H9 (cell line): Measurements from ENCODE around the gene GUCA1C. TPM values are rescaled to one million over a fixed set of nuclear protein-coding genes. Genes with fewer than 3 reads are reported as not detected.

Experiments used
- DNase-seq: peaks from one replicate; pipeline ENCODE4 v3.0.0-alpha.2; 2017
- H2AFZ ChIP-seq: one replicate; pipeline ENCODE4 v1.6.1; 2013; ENCODE audit warnings: mild to moderate bottlenecking, low read length, control low read depth, moderate library complexity
- H2AK5ac ChIP-seq: 2 replicates; pipeline ENCODE4 v1.6.1; 2013; ENCODE audit warnings: low read length, control low read depth, mixed read lengths; ENCODE audit not compliant: insufficient read length
- H2BK120ac ChIP-seq: one replicate; pipeline ENCODE4 v1.6.1; 2013; ENCODE audit warnings: low read depth, mild to moderate bottlenecking, low read length, control low read depth, inconsistent platforms; ENCODE audit not compliant: poor library complexity, severe bottlenecking
- H2BK12ac ChIP-seq: 2 replicates; pipeline ENCODE4 v1.6.1; 2013; ENCODE audit warnings: low read length, control low read depth, mixed read lengths, low read depth; ENCODE audit not compliant: insufficient read length
- H2BK15ac ChIP-seq: 2 replicates; pipeline ENCODE4 v1.6.1; 2013; ENCODE audit warnings: low read depth, low read length, control low read depth
- H2BK20ac ChIP-seq: one replicate; pipeline ENCODE4 v1.6.1; 2013; ENCODE audit warnings: low read depth, mild to moderate bottlenecking, low read length, control low read depth, inconsistent platforms; ENCODE audit not compliant: poor library complexity, severe bottlenecking
- H2BK5ac ChIP-seq: 2 replicates; pipeline ENCODE4 v1.6.1; 2013; ENCODE audit warnings: low read length, control low read depth, mixed read lengths; ENCODE audit not compliant: insufficient read length
- H3K14ac ChIP-seq: 2 replicates; pipeline ENCODE4 v1.6.1; 2013; ENCODE audit warnings: low read length, control low read depth; ENCODE audit not compliant: insufficient read depth
- H3K18ac ChIP-seq: 2 replicates; pipeline ENCODE4 v1.6.1; 2013; ENCODE audit warnings: low read depth, mild to moderate bottlenecking, mixed read lengths, low read length, control low read depth; ENCODE audit not compliant: insufficient read length
- H3K23ac ChIP-seq: 2 replicates; pipeline ENCODE4 v1.6.1; 2013; ENCODE audit warnings: low read length, control low read depth, mixed read lengths, low read depth; ENCODE audit not compliant: insufficient read length
- H3K23me2 ChIP-seq: 2 replicates; pipeline ENCODE4 v1.6.1; 2013; ENCODE audit warnings: low read depth, mild to moderate bottlenecking, mixed read lengths, low read length, control low read depth; ENCODE audit not compliant: insufficient read length, poor library complexity, severe bottlenecking
- H3K27ac ChIP-seq: 2 replicates; pipeline ENCODE4 v1.5.1; 2013; ENCODE audit warnings: low read length, control low read depth, mixed read lengths, low read depth; ENCODE audit not compliant: insufficient read length
- H3K27me3 ChIP-seq: 2 replicates; pipeline ENCODE4 v1.6.1; 2013; ENCODE audit warnings: low read length, control low read depth, inconsistent platforms; ENCODE audit not compliant: insufficient read depth
- H3K4ac ChIP-seq: 2 replicates; pipeline ENCODE4 v1.6.1; 2013; ENCODE audit warnings: low read depth, mild to moderate bottlenecking, control low read depth, inconsistent platforms, low read length, moderate library complexity
- H3K4me1 ChIP-seq: 2 replicates; pipeline ENCODE4 v1.6.1; 2013; ENCODE audit warnings: low read length, control low read depth, inconsistent platforms; ENCODE audit not compliant: insufficient read depth
- H3K4me2 ChIP-seq: 2 replicates; pipeline ENCODE4 v1.6.1; 2013; ENCODE audit warnings: low read length, control low read depth, mixed read lengths; ENCODE audit not compliant: insufficient read length, insufficient read depth
- H3K56ac ChIP-seq: 2 replicates; pipeline ENCODE4 v1.6.1; 2013; ENCODE audit warnings: low read depth, mild to moderate bottlenecking, mixed read lengths, low read length, control low read depth; ENCODE audit not compliant: insufficient read length
- H3K79me1 ChIP-seq: 2 replicates; pipeline ENCODE4 v1.6.1; 2013; ENCODE audit warnings: low read depth, mild to moderate bottlenecking, moderate library complexity, low read length, control low read depth, inconsistent platforms; ENCODE audit not compliant: insufficient read depth, poor library complexity, severe bottlenecking
- H3K79me2 ChIP-seq: 2 replicates; pipeline ENCODE4 v1.6.1; 2013; ENCODE audit warnings: low read length, control low read depth, inconsistent platforms; ENCODE audit not compliant: insufficient read depth
- H3K9ac ChIP-seq: 2 replicates; pipeline ENCODE4 v1.6.1; 2013; ENCODE audit warnings: low read length, control low read depth, mixed read lengths; ENCODE audit not compliant: insufficient read length; ENCODE audit errors: extremely low read depth
- H3K9me3 ChIP-seq: one replicate; pipeline ENCODE4 v1.6.1; 2013; ENCODE audit warnings: low read depth, low read length, inconsistent platforms; ENCODE audit not compliant: control insufficient read depth
- H3T11ph ChIP-seq: one replicate; pipeline ENCODE4 v1.6.1; 2013; ENCODE audit warnings: mild to moderate bottlenecking, low read length, control low read depth, inconsistent platforms
- H4K20me1 ChIP-seq: one replicate; pipeline ENCODE4 v1.6.1; 2013; ENCODE audit not compliant: control insufficient read depth, insufficient read length, insufficient read depth
- H4K5ac ChIP-seq: 2 replicates; pipeline ENCODE4 v1.6.1; 2013; ENCODE audit warnings: low read depth, mild to moderate bottlenecking, mixed read lengths, low read length, control low read depth; ENCODE audit not compliant: insufficient read length
- H4K8ac ChIP-seq: replicated peaks from 2 replicates; pipeline ENCODE4 v1.6.1; 2013; ENCODE audit warnings: low read length, control low read depth, mixed read lengths, low read depth; ENCODE audit not compliant: insufficient read length
- H4K91ac ChIP-seq: 2 replicates; pipeline ENCODE4 v1.6.1; 2013; ENCODE audit warnings: low read depth, mild to moderate bottlenecking, moderate library complexity, mixed read lengths, low read length, control low read depth; ENCODE audit not compliant: insufficient read length
- H3K27ac Mint-ChIP-seq, 3 experiments: 2 replicates in 2 of 3; 3 replicates in 1 of 3; pipeline ENCODE4 v1.8.0; 2020 to 2021; ENCODE audit warnings: mixed read lengths in 3 of 3, mild to moderate bottlenecking in 1 of 3, moderate library complexity in 1 of 3
- H3K27me3 Mint-ChIP-seq: 2 replicates; pipeline ENCODE4 v1.8.0; 2021; ENCODE audit warnings: low read depth, mild to moderate bottlenecking, moderate library complexity, mixed read lengths
- H3K36me3 Mint-ChIP-seq, 3 experiments: 2 replicates in 2 of 3; 3 replicates in 1 of 3; pipeline ENCODE4 v1.8.0; 2020 to 2021; ENCODE audit warnings: low read depth in 3 of 3, mixed read lengths in 3 of 3; ENCODE audit not compliant: insufficient read depth in 1 of 3
- H3K4me1 Mint-ChIP-seq, 2 experiments: 2 replicates each; pipeline ENCODE4 v1.8.0; 2020; ENCODE audit warnings: mixed read lengths in 2 of 2
- H3K4me3 Mint-ChIP-seq, 2 experiments: 2 replicates in 1 of 2; 3 replicates in 1 of 2; pipeline ENCODE4 v1.8.0; 2020 to 2021; ENCODE audit warnings: mild to moderate bottlenecking in 2 of 2, mixed read lengths in 2 of 2, moderate library complexity in 1 of 2
- H3K9me3 Mint-ChIP-seq, 2 experiments: 2 replicates in 1 of 2; 3 replicates in 1 of 2; pipeline ENCODE4 v1.8.0; 2020; ENCODE audit warnings: mild to moderate bottlenecking in 2 of 2, mixed read lengths in 2 of 2, moderate library complexity in 1 of 2
- CTCF ChIP-seq: fragments of 200-600 bp; sonication (generic); conservative IDR thresholded peaks from 3 replicates; pipeline ENCODE4 v1.8.0; 2021; ENCODE audit warnings: antibody characterized with exemption, mild to moderate bottlenecking
- WGBS: extraction: QIAGEN DNeasy Blood & Tissue Kit; methylation state at CpG from one replicate; pipeline ENCODE4 v1.1.7; 2013; ENCODE audit warnings: missing lambda C conversion rate, low lambda C conversion rate, mixed read lengths; ENCODE audit not compliant: insufficient read length; ENCODE audit errors: extremely low coverage; 5-methylcytosine and 5-hydroxymethylcytosine counted together
- total RNA-seq: library from RNA; stranded (reverse); gene quantifications from 2 replicates; pipeline ENCODE4 v1.2.1, GENCODE V29; 2021

Gene GUCA1C
- total RNA-seq, 1 experiment from 2014 or later = not detected

- Histone ChIP-seq H3K9me3 (no peaks in the 10 kb centered on the region), H2BK12ac (no peak overlapping the region), H3K4me1 (peaks cover 6% of the 10 kb centered on the region; the same call in 1 of the 2 replicates), H3K23ac (no peak overlapping the region), H3K79me1 (no peaks in the 10 kb centered on the region), H2BK20ac (no peak overlapping the region), H3K4me2 (no peak overlapping the region), H4K8ac (no peak overlapping the region), H3K14ac (no peak overlapping the region), H4K5ac (no peak overlapping the region), H3K56ac (no peak overlapping the region), H2AFZ (peak overlapping the region; percentile 40), H3K79me2 (no peaks in the 10 kb centered on the region), H4K91ac (no peak overlapping the region), H2BK15ac (no peak overlapping the region), H3K18ac (no peak overlapping the region), H3K4ac (no peak overlapping the region), H4K20me1 (no peaks in the 10 kb centered on the region), H3T11ph (no peak overlapping the region), H3K27me3 (no peaks in the 10 kb centered on the region), H2BK120ac (no peak overlapping the region), H3K23me2 (no peaks in the 10 kb centered on the region), H2BK5ac (no peak overlapping the region), H3K9ac (no peak overlapping the region), H3K27ac (no peak overlapping the region), H2AK5ac (no peak overlapping the region)
- Mint-ChIP-seq H3K36me3 (peaks cover 0 to 14% (median 4%) of the 10 kb centered on the region in 3 experiments; a peak in 3 of 7 replicates), H3K4me1 (peaks cover 29 to 42% of the 10 kb centered on the region in 2 experiments), H3K4me3 (no peak overlapping the region), H3K27me3 (no peaks in the 10 kb centered on the region), H3K9me3 (peaks cover 7 to 9% of the 10 kb centered on the region in 2 experiments), H3K27ac (no peak overlapping the region)
- WGBS = no CpG with 5 or more reads among the region's 6 CpGs
- TF ChIP-seq CTCF = no peak
- DNase-seq = peak; percentile 39
Measured at GRCh38 chr3:108863799-108864135, 89.9 kb downstream of the GUCA1C start.
